ENCODE measurements around the gene RAPGEF6. TPM values are rescaled to one million over a fixed set of nuclear protein-coding genes. Genes with fewer than 3 reads are reported as not detected.
"Not testable (repeated sequence)": the region's sequence is repeated elsewhere in the genome, so short reads cannot be mapped to it uniquely, and the experiment has no call there.

The RAPGEF6 gene
- polyA plus RNA-seq, 3 donors from 2014 or later: 9.7 to 17.5 (median 14.5) TPM

DNA sequence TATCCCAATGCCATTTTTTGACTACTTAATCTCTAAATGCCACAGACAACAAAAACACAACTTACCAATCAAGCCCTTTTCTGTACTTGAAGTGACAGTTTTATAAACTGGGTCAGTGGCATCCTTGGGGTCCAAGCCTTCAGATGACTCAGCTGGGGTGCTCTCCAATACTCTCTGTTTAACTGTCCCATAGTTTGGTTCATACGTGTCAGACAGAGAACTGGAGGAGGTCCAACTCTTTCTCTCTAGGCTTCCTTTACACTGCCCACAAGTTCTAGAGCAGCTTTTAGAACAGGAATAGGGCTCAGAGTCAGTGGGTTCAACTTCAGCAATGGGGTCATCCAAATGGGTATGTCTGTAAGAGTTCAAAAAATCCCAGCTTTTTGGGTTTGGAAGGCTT is 204.2 kb downstream of the RAPGEF6 start:
- Mint-ChIP-seq H3K27me3 (ENCODE audit: low read depth in 3 of 3) (peaks cover 0 to 5% (median 0%) of the 10 kb centered on the region in 3 donors), H3K4me3 (no peak overlapping the region), H3K4me1 (peaks cover 1 to 6% of the 10 kb centered on the region in 2 donors), H3K36me3 (peaks cover 19 to 53% (median 22%) of the 10 kb centered on the region in 3 donors), H3K9me3 (no peaks in the 10 kb centered on the region), H3K27ac (peak overlapping the region in 2 of 6 donors; percentile 35 to 64)
- no peak for DNase-seq

DNA sequence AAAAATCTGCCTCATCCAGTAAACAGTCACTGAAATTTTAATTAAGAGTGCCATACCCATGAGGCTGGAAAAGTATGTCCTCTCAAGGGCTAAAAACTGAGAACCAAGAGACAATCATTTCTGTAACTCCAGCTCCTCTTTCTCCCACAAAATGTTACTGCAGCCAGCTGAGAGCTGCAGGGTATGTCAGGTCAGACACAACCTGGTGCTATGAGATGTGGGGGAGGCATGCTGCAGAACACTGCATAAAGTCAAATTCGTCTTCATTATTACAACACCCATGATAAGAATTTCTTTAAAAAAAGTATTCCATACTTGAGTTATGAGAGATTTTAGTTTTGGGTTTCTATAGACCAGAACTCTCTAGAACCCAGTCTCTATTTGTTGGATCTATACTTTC is 209.0 kb downstream of the RAPGEF6 start:
- no peak for DNase-seq
- H3K36me3 Mint-ChIP-seq: peaks cover 10 to 54% (median 11%) of the 10 kb centered on the region in 3 donors
- no peaks in the 10 kb centered on the region for H3K9me3 Mint-ChIP-seq
- no peak overlapping the region for H3K4me3 Mint-ChIP-seq
- H3K4me1 Mint-ChIP-seq: peaks cover 2 to 6% of the 10 kb centered on the region in 2 donors
- H3K27me3 Mint-ChIP-seq (ENCODE audit: low read depth in 3 of 3): peaks cover 0 to 2% (median 0%) of the 10 kb centered on the region in 3 donors
- H3K27ac Mint-ChIP-seq: peak overlapping the region in 2 of 6 donors; percentile 28 to 64

DNA sequence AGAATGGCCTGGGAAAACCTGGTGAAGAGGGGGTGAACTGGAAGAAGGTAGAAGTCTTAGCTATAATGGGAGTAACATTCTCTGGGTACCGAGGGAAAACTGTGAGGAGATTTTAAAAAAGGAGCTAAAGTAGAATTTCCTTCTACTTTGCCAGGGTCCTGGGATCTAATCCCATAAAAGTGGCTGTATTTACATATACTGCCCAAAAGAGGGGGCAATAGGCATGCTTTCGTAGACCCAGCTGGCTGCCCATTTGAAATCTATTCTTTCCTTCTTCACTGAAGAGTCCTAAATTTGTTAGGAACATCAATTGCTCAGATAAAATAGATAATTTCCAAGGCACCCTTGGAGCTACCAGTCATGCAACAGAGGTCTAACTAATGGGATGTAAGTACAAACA is 212.0 kb downstream of the RAPGEF6 start:
- peaks cover 4 to 10% of the 10 kb centered on the region in 2 donors for H3K4me1 Mint-ChIP-seq
- peak overlapping the region in 1 of 6 donors; percentile 49 for H3K27ac Mint-ChIP-seq
- no peak for DNase-seq
- H3K27me3 Mint-ChIP-seq (ENCODE audit: low read depth in 3 of 3): peaks cover 0 to 5% (median 0%) of the 10 kb centered on the region in 3 donors
- H3K9me3 Mint-ChIP-seq: no peaks in the 10 kb centered on the region
- peaks cover 3 to 38% (median 6%) of the 10 kb centered on the region in 3 donors for H3K36me3 Mint-ChIP-seq
- no peak overlapping the region for H3K4me3 Mint-ChIP-seq

DNA sequence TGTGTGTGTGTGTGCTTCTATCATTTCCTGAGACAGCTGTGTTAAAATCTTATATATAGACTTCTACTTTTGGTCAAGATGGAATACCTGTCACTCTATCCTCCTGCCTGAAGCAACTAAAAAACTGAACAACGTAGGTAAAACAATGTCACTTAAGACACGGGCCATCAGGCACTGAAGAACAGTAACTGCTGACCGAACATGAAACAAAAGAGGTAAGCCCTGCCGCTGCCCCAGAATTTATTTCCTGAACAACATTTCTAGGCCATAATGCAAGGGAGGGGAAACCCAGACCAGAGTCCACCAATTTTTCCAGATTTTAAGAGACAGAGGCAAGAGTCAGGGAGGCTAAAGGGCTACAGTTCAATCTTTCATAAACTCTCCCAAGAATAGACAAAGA is 215.2 kb downstream of the RAPGEF6 start:
- peaks cover 13 to 22% of the 10 kb centered on the region in 2 donors for H3K4me1 Mint-ChIP-seq
- peaks cover 0 to 3% (median 1%) of the 10 kb centered on the region in 3 donors for H3K27me3 Mint-ChIP-seq (ENCODE audit: low read depth in 3 of 3)
- no peak for DNase-seq
- no peaks in the 10 kb centered on the region for H3K9me3 Mint-ChIP-seq
- peak overlapping the region in 5 of 6 donors; percentile 19 to 64 (median 33) for H3K27ac Mint-ChIP-seq
- no peak overlapping the region for H3K4me3 Mint-ChIP-seq
- H3K36me3 Mint-ChIP-seq: peaks cover 0 to 16% (median 0%) of the 10 kb centered on the region in 3 donors

DNA sequence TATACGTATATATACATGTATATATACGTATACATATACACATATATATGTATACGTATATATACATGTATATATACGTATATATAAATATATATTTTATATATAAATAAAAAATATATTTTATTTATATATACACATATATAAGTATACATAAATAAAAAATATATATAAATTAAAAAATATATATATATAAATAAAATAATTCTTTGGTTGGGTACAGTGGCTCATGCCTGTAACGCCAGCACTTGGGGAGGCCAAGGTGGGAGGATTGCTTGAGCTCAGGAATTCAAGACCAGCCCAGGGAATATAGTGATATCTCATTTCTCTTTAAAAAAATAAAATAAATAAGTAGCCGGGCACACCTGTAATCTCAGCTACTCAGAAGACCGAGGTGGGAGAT is 216.2 kb downstream of the RAPGEF6 start:
- Mint-ChIP-seq H3K27me3 (ENCODE audit: low read depth in 3 of 3) (peaks cover 1 to 3% (median 3%) of the 10 kb centered on the region in 3 donors), H3K27ac (no peak overlapping the region), H3K4me1 (peaks cover 19 to 31% of the 10 kb centered on the region in 2 donors), H3K36me3 (peaks cover 0 to 16% (median 0%) of the 10 kb centered on the region in 3 donors), H3K4me3 (no peak overlapping the region), H3K9me3 (no peaks in the 10 kb centered on the region)
- DNase-seq: no peak

DNA sequence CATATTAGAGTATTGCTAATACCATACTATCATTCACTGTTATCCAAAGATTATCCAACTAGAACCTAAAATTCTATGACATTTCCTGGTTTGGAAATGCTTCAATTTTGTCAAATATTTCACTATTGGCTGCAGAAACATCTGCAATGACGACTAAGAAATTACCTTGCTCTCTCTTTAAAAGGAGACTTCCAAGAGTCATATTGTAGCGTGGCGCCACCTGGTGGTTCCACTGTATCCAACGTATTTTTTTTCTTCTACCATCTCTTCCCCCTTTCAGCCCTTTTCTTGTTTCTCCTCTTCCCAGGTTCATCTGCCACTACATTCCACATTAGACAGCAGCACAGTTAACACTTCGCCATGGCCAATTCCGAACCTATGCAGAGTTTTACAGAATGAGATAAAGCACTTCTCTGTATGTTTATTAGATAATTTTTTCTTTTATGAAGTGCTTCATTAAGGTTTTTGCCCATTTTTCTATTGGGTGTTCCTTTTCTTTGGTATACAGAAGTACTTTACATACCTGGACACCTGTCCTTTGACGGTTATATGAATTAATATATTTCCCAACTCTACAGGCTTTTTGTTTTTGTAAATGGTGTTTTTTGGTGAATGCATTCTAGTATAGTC is 217.7 kb downstream of the RAPGEF6 start:
- Mint-ChIP-seq H3K36me3 (peaks cover 0 to 6% (median 0%) of the 10 kb centered on the region in 3 donors), H3K4me1 (peaks cover 25 to 37% of the 10 kb centered on the region in 2 donors), H3K27me3 (ENCODE audit: low read depth in 3 of 3) (peaks cover 1 to 3% (median 3%) of the 10 kb centered on the region in 3 donors), H3K27ac (peak overlapping the region in 5 of 6 donors; percentile 47 to 72 (median 55)), H3K9me3 (no peaks in the 10 kb centered on the region), H3K4me3 (peak overlapping the region in 1 of 5 donors; percentile 44)
- peak; percentile 53 to 67 (median 64) for DNase-seq

DNA sequence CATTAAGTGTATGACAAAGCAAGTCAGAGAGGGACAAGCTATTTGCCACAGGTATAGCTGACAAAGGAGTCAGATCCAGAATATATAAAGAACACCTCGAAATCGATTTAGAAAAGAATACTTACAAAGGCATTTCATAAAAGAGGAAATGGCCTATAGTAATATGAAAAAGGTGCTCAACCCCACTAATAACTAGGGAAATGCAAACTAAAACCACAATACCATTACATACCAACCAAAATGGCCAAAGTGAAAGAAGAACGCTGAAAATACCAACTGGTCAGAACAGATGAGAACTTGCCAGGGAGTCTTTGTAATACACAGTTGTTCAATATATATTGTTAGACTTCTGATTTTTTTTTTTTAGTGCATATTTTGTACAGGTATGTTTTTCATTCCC is 218.3 kb downstream of the RAPGEF6 start:
- DNase-seq: no peak
- peaks cover 0 to 6% (median 0%) of the 10 kb centered on the region in 3 donors for H3K36me3 Mint-ChIP-seq
- peaks cover 1 to 3% (median 3%) of the 10 kb centered on the region in 3 donors for H3K27me3 Mint-ChIP-seq (ENCODE audit: low read depth in 3 of 3)
- H3K9me3 Mint-ChIP-seq: no peaks in the 10 kb centered on the region
- peak overlapping the region in 1 of 5 donors; percentile 44 for H3K4me3 Mint-ChIP-seq
- peak overlapping the region in 5 of 6 donors; percentile 4 to 72 (median 55) for H3K27ac Mint-ChIP-seq
- peaks cover 25 to 37% of the 10 kb centered on the region in 2 donors for H3K4me1 Mint-ChIP-seq

DNA sequence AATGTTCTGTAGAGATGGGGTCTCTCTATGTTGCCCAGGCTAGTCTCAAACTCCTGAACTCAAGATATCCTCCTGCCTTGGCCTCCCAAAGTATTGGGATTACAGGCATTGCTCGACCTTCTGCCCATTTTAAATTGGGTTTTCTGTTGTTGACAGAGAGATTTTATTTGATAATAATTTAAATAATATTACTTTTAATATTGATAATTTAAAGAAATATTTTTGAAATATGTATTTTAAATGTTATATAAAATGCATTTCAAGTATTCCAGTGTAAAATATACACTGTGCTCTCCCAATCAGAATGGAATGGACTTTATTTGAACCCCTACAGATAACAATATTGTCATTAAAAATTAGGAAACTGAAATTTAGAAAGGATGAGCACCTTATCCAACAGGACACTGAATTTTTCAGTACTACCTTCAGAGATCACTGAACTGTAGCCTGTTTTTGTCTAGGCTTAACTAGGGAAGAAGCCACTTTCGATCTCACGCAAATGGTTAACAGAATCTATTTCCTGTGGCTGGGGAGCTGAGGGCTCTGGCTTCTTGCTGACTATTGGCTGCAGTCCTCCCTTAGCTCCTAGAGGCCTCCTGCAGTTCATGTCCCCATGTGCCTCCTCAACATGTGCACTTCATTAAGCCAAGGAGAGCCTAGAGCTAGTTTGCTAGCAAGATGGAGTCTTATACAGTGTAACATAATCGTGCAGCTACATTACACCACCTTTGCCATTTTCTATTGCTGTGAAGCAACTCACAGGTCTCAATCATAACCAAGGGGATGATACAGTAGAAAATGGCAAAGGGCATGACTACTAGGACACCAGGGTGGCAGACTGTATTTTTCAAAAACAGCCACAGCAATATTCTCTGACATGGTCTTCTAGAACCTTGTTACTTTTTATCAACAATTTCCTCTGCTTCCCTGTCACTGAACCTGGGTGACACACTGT is 221.1 kb downstream of the RAPGEF6 start:
- DNase-seq: no peak
- Mint-ChIP-seq H3K4me1 (peaks cover 23 to 27% of the 10 kb centered on the region in 2 donors), H3K9me3 (no peaks in the 10 kb centered on the region), H3K27me3 (ENCODE audit: low read depth in 3 of 3) (peaks cover 1 to 5% (median 3%) of the 10 kb centered on the region in 3 donors), H3K4me3 (no peak overlapping the region), H3K36me3 (peaks cover 15 to 16% (median 15%) of the 10 kb centered on the region in 3 donors), H3K27ac (peak overlapping the region; percentile 56 to 82 (median 75))

DNA sequence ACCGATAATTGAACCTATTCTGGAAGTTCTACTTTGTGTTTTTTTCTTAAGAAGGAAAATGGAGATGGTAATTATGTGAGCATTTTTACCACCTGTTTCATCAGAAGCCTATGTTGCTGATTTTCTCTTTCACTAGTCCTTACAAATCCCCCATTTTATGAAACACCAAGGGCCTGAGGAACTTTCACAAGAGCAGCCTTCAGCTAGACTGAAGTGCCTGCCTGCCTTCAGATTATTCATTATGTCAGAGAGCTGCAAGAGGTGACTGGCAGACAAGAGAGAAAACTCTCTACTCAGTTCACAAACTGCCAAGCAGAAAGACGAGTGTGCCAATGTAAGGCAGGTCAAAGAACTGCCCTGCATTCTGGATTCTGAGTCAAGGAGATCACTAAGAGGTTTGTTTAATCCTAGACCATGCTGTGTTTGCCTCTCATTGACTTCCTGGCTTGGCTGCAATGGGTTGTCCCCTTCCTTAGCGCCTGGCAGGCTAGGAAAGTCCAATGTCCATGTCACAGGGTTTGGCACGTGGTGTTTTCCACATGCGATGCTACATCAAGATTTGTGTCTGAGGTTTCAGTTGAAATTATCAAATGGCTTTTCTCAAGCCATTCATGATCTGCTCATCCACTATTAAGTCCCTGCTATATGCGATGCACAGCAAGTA is 227.9 kb downstream of the RAPGEF6 start:
- H3K9me3 Mint-ChIP-seq: peaks cover 0 to 3% (median under 1%) of the 10 kb centered on the region in 6 donors
- H3K36me3 Mint-ChIP-seq: peaks cover 34 to 50% (median 36%) of the 10 kb centered on the region in 3 donors
- DNase-seq: no peak
- H3K4me1 Mint-ChIP-seq: peaks cover 0 to 4% of the 10 kb centered on the region in 2 donors
- peak overlapping the region in 2 of 6 donors; percentile 24 to 48 for H3K27ac Mint-ChIP-seq
- peaks cover 0 to 21% (median 2%) of the 10 kb centered on the region in 3 donors for H3K27me3 Mint-ChIP-seq (ENCODE audit: low read depth in 3 of 3)
- no peak overlapping the region for H3K4me3 Mint-ChIP-seq

DNA sequence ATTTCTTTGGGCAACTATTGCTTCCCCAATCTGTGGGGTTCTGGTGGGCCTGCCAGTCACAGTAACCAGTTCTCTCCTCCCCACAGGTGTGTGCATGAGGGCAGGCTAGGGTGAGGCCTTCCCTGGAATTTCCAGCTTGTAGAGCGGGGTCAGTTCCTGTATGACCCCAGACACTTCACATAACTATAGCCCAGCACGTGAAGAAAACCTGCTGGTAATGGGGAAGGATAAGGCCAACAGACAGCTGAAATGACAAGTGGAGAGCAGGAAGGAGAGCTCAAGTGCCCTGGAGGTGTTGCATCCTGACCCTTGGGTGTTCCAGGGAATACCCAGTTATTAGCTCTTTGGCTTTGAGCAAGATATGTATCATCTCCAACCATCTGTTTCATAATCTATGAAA is 229.0 kb downstream of the RAPGEF6 start:
- no peak overlapping the region for H3K4me3 Mint-ChIP-seq
- no peak for DNase-seq
- H3K27me3 Mint-ChIP-seq (ENCODE audit: low read depth in 3 of 3): peaks cover 1 to 24% (median 6%) of the 10 kb centered on the region in 3 donors
- H3K9me3 Mint-ChIP-seq: peaks cover 0 to 5% (median 4%) of the 10 kb centered on the region in 6 donors
- H3K36me3 Mint-ChIP-seq: peaks cover 34 to 49% (median 37%) of the 10 kb centered on the region in 3 donors
- H3K4me1 Mint-ChIP-seq: peaks cover 0 to 4% of the 10 kb centered on the region in 2 donors
- peak overlapping the region in 4 of 6 donors; percentile 34 to 72 (median 62) for H3K27ac Mint-ChIP-seq

DNA sequence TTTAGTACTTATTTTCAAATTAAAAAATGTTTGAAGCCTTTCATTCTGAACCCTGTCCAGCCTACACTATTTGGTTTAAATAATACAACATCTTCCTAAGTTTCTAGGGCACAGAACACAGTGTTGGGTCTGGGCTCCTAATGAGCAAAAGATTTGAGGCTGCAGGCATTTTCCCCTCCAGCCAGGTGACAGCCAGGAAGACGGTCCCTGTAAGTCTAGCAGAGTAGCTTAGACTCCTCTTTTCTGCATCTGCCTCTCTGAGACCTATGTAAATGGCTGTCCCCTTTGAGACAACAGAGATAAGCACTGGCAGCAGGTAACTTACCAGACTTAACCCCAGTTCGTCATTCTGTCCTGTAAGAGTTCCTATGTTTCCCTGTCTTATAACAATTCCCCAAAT is 229.4 kb downstream of the RAPGEF6 start:
- peaks cover 35 to 50% (median 38%) of the 10 kb centered on the region in 3 donors for H3K36me3 Mint-ChIP-seq
- H3K9me3 Mint-ChIP-seq: peaks cover 0 to 8% (median 6%) of the 10 kb centered on the region in 6 donors
- peaks cover 2 to 8% of the 10 kb centered on the region in 2 donors for H3K4me1 Mint-ChIP-seq
- H3K27ac Mint-ChIP-seq: peak overlapping the region in 4 of 6 donors; percentile 34 to 72 (median 57)
- no peak overlapping the region for H3K4me3 Mint-ChIP-seq
- H3K27me3 Mint-ChIP-seq (ENCODE audit: low read depth in 3 of 3): peaks cover 1 to 23% (median 8%) of the 10 kb centered on the region in 3 donors
- DNase-seq: no peak

DNA sequence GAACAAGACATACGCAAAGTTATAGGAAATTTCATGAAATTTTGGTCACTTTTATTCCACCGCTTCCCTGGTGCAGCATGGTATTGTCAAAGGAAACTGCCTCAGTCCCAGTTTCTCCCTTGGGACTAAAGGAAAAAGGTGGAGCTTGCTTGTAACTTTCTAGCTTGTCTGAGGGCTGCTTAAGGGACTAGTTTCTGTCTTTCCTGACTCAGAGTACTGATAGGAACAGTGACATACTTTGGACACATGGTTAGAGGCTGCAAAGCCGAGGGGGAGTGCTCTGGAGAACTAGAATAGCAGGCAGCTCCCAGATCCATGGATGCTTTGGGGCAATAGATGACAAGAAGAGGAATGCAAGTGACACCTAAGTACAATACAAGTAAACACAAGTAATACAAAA is 234.4 kb downstream of the RAPGEF6 start:
- Mint-ChIP-seq H3K36me3 (peaks cover 31 to 43% (median 41%) of the 10 kb centered on the region in 3 donors), H3K27me3 (ENCODE audit: low read depth in 3 of 3) (peaks cover 3 to 24% (median 19%) of the 10 kb centered on the region in 3 donors), H3K4me1 (peaks cover 5 to 27% of the 10 kb centered on the region in 2 donors), H3K9me3 (peaks cover 0 to 9% (median 6%) of the 10 kb centered on the region in 6 donors), H3K4me3 (peak overlapping the region in 1 of 5 donors; percentile 2), H3K27ac (peak overlapping the region in 5 of 6 donors; percentile 28 to 68 (median 65))
- no peak for DNase-seq

DNA sequence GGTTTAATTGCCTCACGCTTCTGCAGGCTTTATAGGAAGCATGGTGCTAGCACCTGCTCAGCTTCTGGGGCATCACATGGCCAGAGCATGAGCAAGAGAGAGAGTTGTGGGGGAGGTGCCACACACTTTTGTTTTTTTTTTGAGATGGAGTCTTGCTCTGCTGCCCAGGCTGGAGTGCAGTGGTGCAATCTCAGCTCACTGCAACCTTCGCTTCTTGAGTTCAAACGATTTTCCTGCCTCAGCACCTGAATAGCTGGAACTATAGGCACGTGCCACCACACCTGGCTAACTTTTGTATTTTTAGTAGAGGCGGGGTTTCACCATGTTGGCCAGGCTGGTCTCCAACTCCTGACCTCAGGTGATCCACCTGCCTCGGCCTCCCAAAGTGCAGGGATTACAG is 236.0 kb downstream of the RAPGEF6 start:
- peaks cover 3 to 27% (median 22%) of the 10 kb centered on the region in 3 donors for H3K27me3 Mint-ChIP-seq (ENCODE audit: low read depth in 3 of 3)

More for the DNA sequence above, 236.0 kb downstream of the RAPGEF6 start:
- not testable (repeated sequence) for H3K9me3 Mint-ChIP-seq, DNase-seq, H3K4me3 Mint-ChIP-seq
- H3K36me3 Mint-ChIP-seq: peaks cover 34 to 49% (median 45%) of the 10 kb centered on the region in 3 donors
- H3K27ac Mint-ChIP-seq: peak overlapping the region in 5 of 6 donors; percentile 13 to 67 (median 58)
- peaks cover 13 to 39% of the 10 kb centered on the region in 2 donors for H3K4me1 Mint-ChIP-seq

Measured in immature natural killer cell (primary cell).